H9 (cell line): ENCODE results near the gene COX10. TPM values are rescaled to one million over a fixed set of nuclear protein-coding genes. Genes with fewer than 3 reads are reported as not detected.

Source experiments
- DNase-seq: peaks from one replicate; pipeline ENCODE4 v3.0.0-alpha.2; 2017
- H2AFZ ChIP-seq: one replicate; pipeline ENCODE4 v1.6.1; 2013; ENCODE audit warnings: mild to moderate bottlenecking, low read length, control low read depth, moderate library complexity
- H2AK5ac ChIP-seq: 2 replicates; pipeline ENCODE4 v1.6.1; 2013; ENCODE audit warnings: low read length, control low read depth, mixed read lengths; ENCODE audit not compliant: insufficient read length
- H2BK120ac ChIP-seq: one replicate; pipeline ENCODE4 v1.6.1; 2013; ENCODE audit warnings: low read depth, mild to moderate bottlenecking, low read length, control low read depth, inconsistent platforms; ENCODE audit not compliant: poor library complexity, severe bottlenecking
- H2BK12ac ChIP-seq: 2 replicates; pipeline ENCODE4 v1.6.1; 2013; ENCODE audit warnings: low read length, control low read depth, mixed read lengths, low read depth; ENCODE audit not compliant: insufficient read length
- H2BK15ac ChIP-seq: 2 replicates; pipeline ENCODE4 v1.6.1; 2013; ENCODE audit warnings: low read depth, low read length, control low read depth
- H2BK20ac ChIP-seq: one replicate; pipeline ENCODE4 v1.6.1; 2013; ENCODE audit warnings: low read depth, mild to moderate bottlenecking, low read length, control low read depth, inconsistent platforms; ENCODE audit not compliant: poor library complexity, severe bottlenecking
- H2BK5ac ChIP-seq: 2 replicates; pipeline ENCODE4 v1.6.1; 2013; ENCODE audit warnings: low read length, control low read depth, mixed read lengths; ENCODE audit not compliant: insufficient read length
- H3K14ac ChIP-seq: 2 replicates; pipeline ENCODE4 v1.6.1; 2013; ENCODE audit warnings: low read length, control low read depth; ENCODE audit not compliant: insufficient read depth
- H3K18ac ChIP-seq: 2 replicates; pipeline ENCODE4 v1.6.1; 2013; ENCODE audit warnings: low read depth, mild to moderate bottlenecking, mixed read lengths, low read length, control low read depth; ENCODE audit not compliant: insufficient read length
- H3K23ac ChIP-seq: 2 replicates; pipeline ENCODE4 v1.6.1; 2013; ENCODE audit warnings: low read length, control low read depth, mixed read lengths, low read depth; ENCODE audit not compliant: insufficient read length
- H3K23me2 ChIP-seq: 2 replicates; pipeline ENCODE4 v1.6.1; 2013; ENCODE audit warnings: low read depth, mild to moderate bottlenecking, mixed read lengths, low read length, control low read depth; ENCODE audit not compliant: insufficient read length, poor library complexity, severe bottlenecking
- H3K27ac ChIP-seq: 2 replicates; pipeline ENCODE4 v1.5.1; 2013; ENCODE audit warnings: low read length, control low read depth, mixed read lengths, low read depth; ENCODE audit not compliant: insufficient read length
- H3K27me3 ChIP-seq: 2 replicates; pipeline ENCODE4 v1.6.1; 2013; ENCODE audit warnings: low read length, control low read depth, inconsistent platforms; ENCODE audit not compliant: insufficient read depth
- H3K4ac ChIP-seq: 2 replicates; pipeline ENCODE4 v1.6.1; 2013; ENCODE audit warnings: low read depth, mild to moderate bottlenecking, control low read depth, inconsistent platforms, low read length, moderate library complexity
- H3K4me1 ChIP-seq: 2 replicates; pipeline ENCODE4 v1.6.1; 2013; ENCODE audit warnings: low read length, control low read depth, inconsistent platforms; ENCODE audit not compliant: insufficient read depth
- H3K4me2 ChIP-seq: 2 replicates; pipeline ENCODE4 v1.6.1; 2013; ENCODE audit warnings: low read length, control low read depth, mixed read lengths; ENCODE audit not compliant: insufficient read length, insufficient read depth
- H3K56ac ChIP-seq: 2 replicates; pipeline ENCODE4 v1.6.1; 2013; ENCODE audit warnings: low read depth, mild to moderate bottlenecking, mixed read lengths, low read length, control low read depth; ENCODE audit not compliant: insufficient read length
- H3K79me1 ChIP-seq: 2 replicates; pipeline ENCODE4 v1.6.1; 2013; ENCODE audit warnings: low read depth, mild to moderate bottlenecking, moderate library complexity, low read length, control low read depth, inconsistent platforms; ENCODE audit not compliant: insufficient read depth, poor library complexity, severe bottlenecking
- H3K79me2 ChIP-seq: 2 replicates; pipeline ENCODE4 v1.6.1; 2013; ENCODE audit warnings: low read length, control low read depth, inconsistent platforms; ENCODE audit not compliant: insufficient read depth
- H3K9ac ChIP-seq: 2 replicates; pipeline ENCODE4 v1.6.1; 2013; ENCODE audit warnings: low read length, control low read depth, mixed read lengths; ENCODE audit not compliant: insufficient read length; ENCODE audit errors: extremely low read depth
- H3K9me3 ChIP-seq: one replicate; pipeline ENCODE4 v1.6.1; 2013; ENCODE audit warnings: low read depth, low read length, inconsistent platforms; ENCODE audit not compliant: control insufficient read depth
- H3T11ph ChIP-seq: one replicate; pipeline ENCODE4 v1.6.1; 2013; ENCODE audit warnings: mild to moderate bottlenecking, low read length, control low read depth, inconsistent platforms
- H4K20me1 ChIP-seq: one replicate; pipeline ENCODE4 v1.6.1; 2013; ENCODE audit not compliant: control insufficient read depth, insufficient read length, insufficient read depth
- H4K5ac ChIP-seq: 2 replicates; pipeline ENCODE4 v1.6.1; 2013; ENCODE audit warnings: low read depth, mild to moderate bottlenecking, mixed read lengths, low read length, control low read depth; ENCODE audit not compliant: insufficient read length
- H4K8ac ChIP-seq: replicated peaks from 2 replicates; pipeline ENCODE4 v1.6.1; 2013; ENCODE audit warnings: low read length, control low read depth, mixed read lengths, low read depth; ENCODE audit not compliant: insufficient read length
- H4K91ac ChIP-seq: 2 replicates; pipeline ENCODE4 v1.6.1; 2013; ENCODE audit warnings: low read depth, mild to moderate bottlenecking, moderate library complexity, mixed read lengths, low read length, control low read depth; ENCODE audit not compliant: insufficient read length
- H3K27ac Mint-ChIP-seq, 3 experiments: 2 replicates in 2 of 3; 3 replicates in 1 of 3; pipeline ENCODE4 v1.8.0; 2020 to 2021; ENCODE audit warnings: mixed read lengths in 3 of 3, mild to moderate bottlenecking in 1 of 3, moderate library complexity in 1 of 3
- H3K27me3 Mint-ChIP-seq: 2 replicates; pipeline ENCODE4 v1.8.0; 2021; ENCODE audit warnings: low read depth, mild to moderate bottlenecking, moderate library complexity, mixed read lengths
- H3K36me3 Mint-ChIP-seq, 3 experiments: 2 replicates in 2 of 3; 3 replicates in 1 of 3; pipeline ENCODE4 v1.8.0; 2020 to 2021; ENCODE audit warnings: low read depth in 3 of 3, mixed read lengths in 3 of 3; ENCODE audit not compliant: insufficient read depth in 1 of 3
- H3K4me1 Mint-ChIP-seq, 2 experiments: 2 replicates each; pipeline ENCODE4 v1.8.0; 2020; ENCODE audit warnings: mixed read lengths in 2 of 2
- H3K4me3 Mint-ChIP-seq, 2 experiments: 2 replicates in 1 of 2; 3 replicates in 1 of 2; pipeline ENCODE4 v1.8.0; 2020 to 2021; ENCODE audit warnings: mild to moderate bottlenecking in 2 of 2, mixed read lengths in 2 of 2, moderate library complexity in 1 of 2
- H3K9me3 Mint-ChIP-seq, 2 experiments: 2 replicates in 1 of 2; 3 replicates in 1 of 2; pipeline ENCODE4 v1.8.0; 2020; ENCODE audit warnings: mild to moderate bottlenecking in 2 of 2, mixed read lengths in 2 of 2, moderate library complexity in 1 of 2
- WGBS: extraction: QIAGEN DNeasy Blood & Tissue Kit; methylation state at CpG from one replicate; pipeline ENCODE4 v1.1.7; 2013; ENCODE audit warnings: missing lambda C conversion rate, low lambda C conversion rate, mixed read lengths; ENCODE audit not compliant: insufficient read length; ENCODE audit errors: extremely low coverage; 5-methylcytosine and 5-hydroxymethylcytosine counted together
- total RNA-seq: library from RNA; stranded (reverse); gene quantifications from 2 replicates; pipeline ENCODE4 v1.2.1, GENCODE V29; 2021
- TF ChIP-seq, protein P1 (sequence below): fragments of 200-600 bp; sonication (generic); conservative IDR thresholded peaks from 3 replicates; pipeline ENCODE4 v1.8.0; 2021; ENCODE audit warnings: antibody characterized with exemption, mild to moderate bottlenecking

Gene COX10
- total RNA-seq, 1 experiment from 2014 or later = 20.6 TPM

DNA sequence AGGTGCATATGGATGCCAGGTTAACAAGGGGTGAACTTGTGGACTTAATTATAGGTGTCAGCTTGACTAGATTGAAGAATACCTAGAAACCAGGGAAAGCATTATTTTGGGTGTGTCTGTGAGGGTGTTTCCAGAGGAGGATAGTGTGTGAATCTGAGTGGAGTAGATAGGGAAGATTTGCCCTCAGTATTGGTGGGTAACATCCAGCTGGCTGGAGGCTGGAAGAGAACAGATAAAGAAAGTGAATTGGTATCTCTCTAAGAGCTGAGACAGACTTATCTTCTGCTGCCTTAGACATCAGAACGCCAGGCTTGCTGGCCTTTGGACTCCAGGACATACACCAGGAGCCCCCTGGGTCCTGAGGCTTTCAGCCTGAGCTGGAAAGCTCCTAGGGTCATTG is 92.1 kb downstream of the COX10 start:
- Histone ChIP-seq H2BK12ac (no peak overlapping the region), H3K4ac (no peak overlapping the region), H3K56ac (no peak overlapping the region), H3K4me1 (no peaks in the 10 kb centered on the region; the same call in none of the 2 replicates), H2BK120ac (no peak overlapping the region), H4K91ac (no peak overlapping the region), H3K9ac (no peak overlapping the region), H3K27me3 (no peaks in the 10 kb centered on the region), H2BK15ac (no peak overlapping the region), H3K23me2 (no peaks in the 10 kb centered on the region), H3K27ac (no peak overlapping the region), H3K23ac (no peak overlapping the region), H2BK20ac (no peak overlapping the region), H2AK5ac (no peak overlapping the region), H3T11ph (no peak overlapping the region), H3K9me3 (no peaks in the 10 kb centered on the region), H3K18ac (no peak overlapping the region), H3K4me2 (no peak overlapping the region), H4K5ac (no peak overlapping the region), H4K20me1 (no peaks in the 10 kb centered on the region), H3K79me1 (no peaks in the 10 kb centered on the region), H3K79me2 (0 out of 2 replicates have a peak, but pooled peaks cover 2% of the 10 kb centered on the region), H2BK5ac (no peak overlapping the region), H4K8ac (no peak overlapping the region), H3K14ac (no peak overlapping the region), H2AFZ (no peak overlapping the region)
- Mint-ChIP-seq H3K36me3 (peaks cover 0 to 2% (median 0%) of the 10 kb centered on the region in 3 experiments; a peak in 3 of 7 replicates), H3K9me3 (no peaks in the 10 kb centered on the region), H3K27me3 (no peaks in the 10 kb centered on the region), H3K4me3 (no peak overlapping the region), H3K27ac (no peak overlapping the region), H3K4me1 (peaks cover 5 to 8% of the 10 kb centered on the region in 2 experiments)
- DNase-seq = no peak
- no CpG with 5 or more reads among the region's 1 CpG for WGBS
- TF ChIP-seq, protein P1, sequence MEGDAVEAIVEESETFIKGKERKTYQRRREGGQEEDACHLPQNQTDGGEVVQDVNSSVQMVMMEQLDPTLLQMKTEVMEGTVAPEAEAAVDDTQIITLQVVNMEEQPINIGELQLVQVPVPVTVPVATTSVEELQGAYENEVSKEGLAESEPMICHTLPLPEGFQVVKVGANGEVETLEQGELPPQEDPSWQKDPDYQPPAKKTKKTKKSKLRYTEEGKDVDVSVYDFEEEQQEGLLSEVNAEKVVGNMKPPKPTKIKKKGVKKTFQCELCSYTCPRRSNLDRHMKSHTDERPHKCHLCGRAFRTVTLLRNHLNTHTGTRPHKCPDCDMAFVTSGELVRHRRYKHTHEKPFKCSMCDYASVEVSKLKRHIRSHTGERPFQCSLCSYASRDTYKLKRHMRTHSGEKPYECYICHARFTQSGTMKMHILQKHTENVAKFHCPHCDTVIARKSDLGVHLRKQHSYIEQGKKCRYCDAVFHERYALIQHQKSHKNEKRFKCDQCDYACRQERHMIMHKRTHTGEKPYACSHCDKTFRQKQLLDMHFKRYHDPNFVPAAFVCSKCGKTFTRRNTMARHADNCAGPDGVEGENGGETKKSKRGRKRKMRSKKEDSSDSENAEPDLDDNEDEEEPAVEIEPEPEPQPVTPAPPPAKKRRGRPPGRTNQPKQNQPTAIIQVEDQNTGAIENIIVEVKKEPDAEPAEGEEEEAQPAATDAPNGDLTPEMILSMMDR = no peak
